Transverse colon (tissue), 4 donors: Measurements from ENCODE around the gene TRAF3.

Source experiments
- CTCF ChIP-seq, 5 experiments: fragments of 200-600 bp in 3 of 5; fragments of 450-650 bp in 2 of 5; sonication (generic) in 3 of 5; IDR thresholded peaks; 1 replicate in 2 of 5; 2 replicates in 3 of 5; pipeline ENCODE4 v1.5.1; 2016 to 2017; ENCODE audit warnings: antibody characterized with exemption in 5 of 5, inconsistent platforms in 3 of 5, mild to moderate bottlenecking in 2 of 5, moderate library complexity in 1 of 5
- EP300 ChIP-seq: sonication (generic); formaldehyde crosslinking; IDR thresholded peaks from one replicate; pipeline ENCODE4 v1.6.1; 2017; ENCODE audit warnings: antibody characterized with exemption, low read depth
- POLR2A ChIP-seq: fragments of 450-650 bp; IDR thresholded peaks from one replicate; pipeline ENCODE4 v1.6.1; 2016; ENCODE audit warnings: antibody characterized with exemption, mild to moderate bottlenecking, moderate library complexity
- POLR2AphosphoS5 ChIP-seq, 3 donors: sonication (generic); formaldehyde crosslinking; IDR thresholded peaks; one replicate each; pipeline ENCODE4 v1.6.1; 2016; ENCODE audit warnings: antibody characterized with exemption in 3 of 3

GRCh38 chr14:102925646-102926045 is 148.4 kb downstream of the TRAF3 start:
- TF ChIP-seq CTCF (IDR thresholded peaks at IDR 0.05) (no peak), POLR2AphosphoS5 (IDR thresholded peaks at IDR 0.05) (no peak), POLR2A (no peak), EP300 (no peak)
